Measurements from ENCODE around the gene RFX2. TPM values are rescaled to one million over a fixed set of nuclear protein-coding genes. Genes with fewer than 3 reads are reported as not detected.

RFX2 gene
- total and polyA plus RNA-seq, 9 of the 15 experiments (the other 6 are each of a cell fraction or from before 2014, with no cell fraction given), result 3.6 to 18.7 (median 8.7) TPM

DNA sequence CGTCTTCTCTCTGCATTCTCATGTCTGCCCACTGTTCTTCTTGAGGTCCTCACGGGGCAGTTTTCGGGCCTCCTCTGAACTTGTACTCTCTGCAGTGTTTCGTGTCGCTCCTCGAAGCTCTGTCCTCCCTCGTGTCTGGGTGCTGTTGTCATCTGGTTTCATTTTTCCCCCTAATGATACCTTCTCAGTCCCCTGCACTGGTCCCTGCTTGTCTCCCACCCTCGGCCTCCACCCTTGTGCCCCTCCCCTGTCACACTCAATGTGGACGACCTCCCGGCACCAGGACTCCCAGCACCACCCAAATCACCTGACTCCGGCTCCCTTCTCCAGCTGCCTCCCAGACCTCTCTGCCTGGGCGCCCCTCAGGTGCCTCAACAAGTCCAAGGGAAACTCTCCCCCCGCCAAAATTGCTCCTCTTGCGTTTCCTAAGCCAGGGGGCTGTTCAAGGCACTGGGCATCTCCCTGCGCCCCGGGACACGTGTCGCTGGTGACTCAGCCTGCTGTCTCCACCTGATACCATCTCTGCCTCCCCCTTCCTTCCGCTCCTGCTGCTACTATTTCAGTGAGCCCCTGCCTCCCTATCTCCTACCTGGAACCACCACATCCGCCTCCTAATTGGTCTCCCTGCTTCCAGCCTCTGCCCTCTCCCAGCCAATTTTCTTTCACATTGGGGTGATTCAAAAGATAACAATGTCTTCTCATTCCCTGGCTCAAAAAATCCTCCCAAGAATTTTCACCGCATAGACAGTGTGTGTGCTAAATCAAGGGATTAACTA, 49.5 kb downstream of the RFX2 start (continued):
- TF ChIP-seq RBFOX2 (IDR thresholded peaks at IDR 0.05; ENCODE audit: low read depth, low read length) (peak; percentile 76), TOE1 (IDR thresholded peaks at IDR 0.05; ENCODE audit: borderline replicate concordance) (peak; percentile 82; the same call in 1 of the 2 replicates), TOE1 (CRISPR knock-in tag; IDR thresholded peaks at IDR 0.05; ENCODE audit: borderline replicate concordance, low read depth) (no peak; the same call in 1 of the 2 replicates), ZNF436 (CRISPR knock-in tag; IDR thresholded peaks at IDR 0.05) (no peak), MEIS2 (IDR thresholded peaks at IDR 0.05; ENCODE audit: partially characterized antibody) (peak; percentile 90), ETV5 (CRISPR knock-in tag; IDR thresholded peaks at IDR 0.05; ENCODE audit: low read depth) (peak; percentile 100), ETV6 (IDR thresholded peaks at IDR 0.05; ENCODE audit: borderline replicate concordance in 1 of 2, low read depth in 2 of 2, low read length in 1 of 2) (peak in 1 of 2 experiments; percentile 81; a peak in 2 of 4 replicates), ETV6 (CRISPR knock-in tag; IDR thresholded peaks at IDR 0.05; ENCODE audit: borderline replicate concordance) (no peak), HMGN3 (IDR thresholded peaks at IDR 0.05; ENCODE audit: borderline replicate concordance, extremely low read depth, insufficient read length, low read depth, low read length) (peak; percentile 87), NCOR1 (IDR thresholded peaks at IDR 0.05) (peak; percentile 91), ZKSCAN1 (IDR thresholded peaks at IDR 0.05; ENCODE audit: low read depth, low read length) (0 out of 2 replicates have a peak, but pooled peaks have one; percentile 27)
- TF ChIP-seq, protein P1, sequence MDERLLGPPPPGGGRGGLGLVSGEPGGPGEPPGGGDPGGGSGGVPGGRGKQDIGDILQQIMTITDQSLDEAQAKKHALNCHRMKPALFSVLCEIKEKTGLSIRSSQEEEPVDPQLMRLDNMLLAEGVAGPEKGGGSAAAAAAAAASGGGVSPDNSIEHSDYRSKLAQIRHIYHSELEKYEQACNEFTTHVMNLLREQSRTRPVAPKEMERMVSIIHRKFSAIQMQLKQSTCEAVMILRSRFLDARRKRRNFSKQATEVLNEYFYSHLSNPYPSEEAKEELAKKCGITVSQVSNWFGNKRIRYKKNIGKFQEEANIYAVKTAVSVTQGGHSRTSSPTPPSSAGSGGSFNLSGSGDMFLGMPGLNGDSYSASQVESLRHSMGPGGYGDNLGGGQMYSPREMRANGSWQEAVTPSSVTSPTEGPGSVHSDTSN (CRISPR knock-in tag; IDR thresholded peaks at IDR 0.05; ENCODE audit: low read depth), result no peak
- TF ChIP-seq, protein P1 (tag; conservative IDR thresholded peaks at IDR 0.05; ENCODE audit: low read depth), result peak; percentile 73
- TF ChIP-seq, protein P2, sequence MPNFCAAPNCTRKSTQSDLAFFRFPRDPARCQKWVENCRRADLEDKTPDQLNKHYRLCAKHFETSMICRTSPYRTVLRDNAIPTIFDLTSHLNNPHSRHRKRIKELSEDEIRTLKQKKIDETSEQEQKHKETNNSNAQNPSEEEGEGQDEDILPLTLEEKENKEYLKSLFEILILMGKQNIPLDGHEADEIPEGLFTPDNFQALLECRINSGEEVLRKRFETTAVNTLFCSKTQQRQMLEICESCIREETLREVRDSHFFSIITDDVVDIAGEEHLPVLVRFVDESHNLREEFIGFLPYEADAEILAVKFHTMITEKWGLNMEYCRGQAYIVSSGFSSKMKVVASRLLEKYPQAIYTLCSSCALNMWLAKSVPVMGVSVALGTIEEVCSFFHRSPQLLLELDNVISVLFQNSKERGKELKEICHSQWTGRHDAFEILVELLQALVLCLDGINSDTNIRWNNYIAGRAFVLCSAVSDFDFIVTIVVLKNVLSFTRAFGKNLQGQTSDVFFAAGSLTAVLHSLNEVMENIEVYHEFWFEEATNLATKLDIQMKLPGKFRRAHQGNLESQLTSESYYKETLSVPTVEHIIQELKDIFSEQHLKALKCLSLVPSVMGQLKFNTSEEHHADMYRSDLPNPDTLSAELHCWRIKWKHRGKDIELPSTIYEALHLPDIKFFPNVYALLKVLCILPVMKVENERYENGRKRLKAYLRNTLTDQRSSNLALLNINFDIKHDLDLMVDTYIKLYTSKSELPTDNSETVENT (CRISPR knock-in tag; IDR thresholded peaks at IDR 0.05), result no peak
- TF ChIP-seq, protein P3, sequence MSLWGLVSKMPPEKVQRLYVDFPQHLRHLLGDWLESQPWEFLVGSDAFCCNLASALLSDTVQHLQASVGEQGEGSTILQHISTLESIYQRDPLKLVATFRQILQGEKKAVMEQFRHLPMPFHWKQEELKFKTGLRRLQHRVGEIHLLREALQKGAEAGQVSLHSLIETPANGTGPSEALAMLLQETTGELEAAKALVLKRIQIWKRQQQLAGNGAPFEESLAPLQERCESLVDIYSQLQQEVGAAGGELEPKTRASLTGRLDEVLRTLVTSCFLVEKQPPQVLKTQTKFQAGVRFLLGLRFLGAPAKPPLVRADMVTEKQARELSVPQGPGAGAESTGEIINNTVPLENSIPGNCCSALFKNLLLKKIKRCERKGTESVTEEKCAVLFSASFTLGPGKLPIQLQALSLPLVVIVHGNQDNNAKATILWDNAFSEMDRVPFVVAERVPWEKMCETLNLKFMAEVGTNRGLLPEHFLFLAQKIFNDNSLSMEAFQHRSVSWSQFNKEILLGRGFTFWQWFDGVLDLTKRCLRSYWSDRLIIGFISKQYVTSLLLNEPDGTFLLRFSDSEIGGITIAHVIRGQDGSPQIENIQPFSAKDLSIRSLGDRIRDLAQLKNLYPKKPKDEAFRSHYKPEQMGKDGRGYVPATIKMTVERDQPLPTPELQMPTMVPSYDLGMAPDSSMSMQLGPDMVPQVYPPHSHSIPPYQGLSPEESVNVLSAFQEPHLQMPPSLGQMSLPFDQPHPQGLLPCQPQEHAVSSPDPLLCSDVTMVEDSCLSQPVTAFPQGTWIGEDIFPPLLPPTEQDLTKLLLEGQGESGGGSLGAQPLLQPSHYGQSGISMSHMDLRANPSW (CRISPR knock-in tag; IDR thresholded peaks at IDR 0.05), result peak; percentile 25; the same call in 1 of the 2 replicates
